ENCODE data around the gene TLE5. TPM values are rescaled to one million over a fixed set of nuclear protein-coding genes. Genes with fewer than 3 reads are reported as not detected.
A peak's percentile ranks its signal among the peaks of the same experiment; 100 is the strongest.

The TLE5 gene
- total RNA-seq, 1 experiment from 2014 or later: 360 TPM

DNA sequence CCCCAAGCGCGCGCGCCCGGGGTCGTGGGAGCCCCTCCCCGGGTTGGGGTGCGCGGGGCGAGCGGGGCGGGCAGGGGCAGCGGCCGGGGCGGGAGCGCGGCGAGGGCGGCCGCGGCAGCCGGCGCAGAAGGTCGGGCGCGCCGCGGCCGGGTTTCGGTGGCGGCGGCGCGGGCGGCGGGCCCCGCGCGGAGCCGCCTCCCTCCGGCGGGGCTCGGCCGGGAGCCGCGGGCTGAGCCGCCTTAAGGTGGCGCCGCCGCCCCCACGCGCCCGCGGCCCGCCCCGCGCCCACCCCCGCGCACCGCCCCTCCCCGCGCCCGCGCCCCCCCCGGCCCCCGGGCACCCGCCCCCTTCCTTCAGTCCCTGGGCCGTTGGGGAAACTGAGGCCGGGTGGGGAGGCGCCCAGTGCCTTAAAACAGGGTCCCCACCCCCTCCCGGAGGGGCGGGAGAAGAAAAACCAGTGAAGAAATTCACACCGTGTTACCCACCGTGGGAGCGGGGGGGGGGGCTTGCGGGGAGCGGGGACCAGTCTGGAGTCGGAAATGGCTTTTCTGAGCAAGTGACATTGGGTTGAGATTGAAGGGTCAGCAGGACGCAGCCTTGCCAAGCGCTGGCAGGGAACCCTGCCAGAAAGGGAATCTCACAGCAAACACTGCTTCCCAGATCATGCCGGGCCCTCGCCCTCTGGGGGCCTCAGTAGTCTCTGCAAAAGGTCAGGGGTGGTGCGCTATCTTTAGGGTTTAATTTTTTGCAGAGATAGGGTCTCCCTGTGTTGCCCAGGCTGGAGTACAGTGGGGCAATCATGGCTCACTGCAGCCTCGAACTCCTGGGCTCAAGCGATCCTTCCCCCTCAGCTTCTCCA, 33.0 kb downstream of the TLE5 start, which contains the start of gene TLE2:
Gene TLE2, minus strand, starts transcription at position 216 of the 859 bp plus-strand sequence. CDS start 376 bp downstream, outside the sequence.
- peaks cover 6% of the 10 kb centered on the region for H3K27me3 ChIP-seq (replicated peaks; ENCODE audit: insufficient read depth, low read depth, low read length, poor library complexity)
- H3K36me3 ChIP-seq (ENCODE audit: insufficient read depth, low read length, poor library complexity, severe bottlenecking): no peaks in the 10 kb centered on the region
- H3K9me3 ChIP-seq (ENCODE audit: low read depth, low read length, poor library complexity, severe bottlenecking): no peaks in the 10 kb centered on the region
- DNase-seq (ENCODE audit: low spot score): no peak
- TF ChIP-seq EZH2 (IDR thresholded peaks at IDR 0.05; ENCODE audit: borderline replicate concordance, low read depth, low read length, poor library complexity, severe bottlenecking): no peak
- TF ChIP-seq, protein P1, sequence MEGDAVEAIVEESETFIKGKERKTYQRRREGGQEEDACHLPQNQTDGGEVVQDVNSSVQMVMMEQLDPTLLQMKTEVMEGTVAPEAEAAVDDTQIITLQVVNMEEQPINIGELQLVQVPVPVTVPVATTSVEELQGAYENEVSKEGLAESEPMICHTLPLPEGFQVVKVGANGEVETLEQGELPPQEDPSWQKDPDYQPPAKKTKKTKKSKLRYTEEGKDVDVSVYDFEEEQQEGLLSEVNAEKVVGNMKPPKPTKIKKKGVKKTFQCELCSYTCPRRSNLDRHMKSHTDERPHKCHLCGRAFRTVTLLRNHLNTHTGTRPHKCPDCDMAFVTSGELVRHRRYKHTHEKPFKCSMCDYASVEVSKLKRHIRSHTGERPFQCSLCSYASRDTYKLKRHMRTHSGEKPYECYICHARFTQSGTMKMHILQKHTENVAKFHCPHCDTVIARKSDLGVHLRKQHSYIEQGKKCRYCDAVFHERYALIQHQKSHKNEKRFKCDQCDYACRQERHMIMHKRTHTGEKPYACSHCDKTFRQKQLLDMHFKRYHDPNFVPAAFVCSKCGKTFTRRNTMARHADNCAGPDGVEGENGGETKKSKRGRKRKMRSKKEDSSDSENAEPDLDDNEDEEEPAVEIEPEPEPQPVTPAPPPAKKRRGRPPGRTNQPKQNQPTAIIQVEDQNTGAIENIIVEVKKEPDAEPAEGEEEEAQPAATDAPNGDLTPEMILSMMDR (conservative IDR thresholded peaks at IDR 0.05; ENCODE audit: low read depth, low read length): no peak
- intact Hi-C loops (cut with micrococcal nuclease; ENCODE audit: unreplicated experiment): no loop called here
- ChIA-PET POLR2A (ENCODE audit: low non-redundant PET) (no interaction called here), CTCF (interaction anchor here (0.6 kb wide), 1 partner anchor 522 kb away, joined by 5 read pairs; no protein-coding TSS in a partner anchor)
- H3K4me1 ChIP-seq (ENCODE audit: insufficient read depth, low read length, poor library complexity, severe bottlenecking): peaks cover 7% of the 10 kb centered on the region
- no TSS peak for BruUV-seq (replicated peaks)
- no peak within 1 kb of the TSS for H3K27ac ChIP-seq (ENCODE audit: low read depth, low read length, poor library complexity, severe bottlenecking)
- peak within 1 kb of the TSS; percentile 67 for H3K4me3 ChIP-seq (ENCODE audit: low read depth, low read length, poor library complexity, severe bottlenecking)

DNA sequence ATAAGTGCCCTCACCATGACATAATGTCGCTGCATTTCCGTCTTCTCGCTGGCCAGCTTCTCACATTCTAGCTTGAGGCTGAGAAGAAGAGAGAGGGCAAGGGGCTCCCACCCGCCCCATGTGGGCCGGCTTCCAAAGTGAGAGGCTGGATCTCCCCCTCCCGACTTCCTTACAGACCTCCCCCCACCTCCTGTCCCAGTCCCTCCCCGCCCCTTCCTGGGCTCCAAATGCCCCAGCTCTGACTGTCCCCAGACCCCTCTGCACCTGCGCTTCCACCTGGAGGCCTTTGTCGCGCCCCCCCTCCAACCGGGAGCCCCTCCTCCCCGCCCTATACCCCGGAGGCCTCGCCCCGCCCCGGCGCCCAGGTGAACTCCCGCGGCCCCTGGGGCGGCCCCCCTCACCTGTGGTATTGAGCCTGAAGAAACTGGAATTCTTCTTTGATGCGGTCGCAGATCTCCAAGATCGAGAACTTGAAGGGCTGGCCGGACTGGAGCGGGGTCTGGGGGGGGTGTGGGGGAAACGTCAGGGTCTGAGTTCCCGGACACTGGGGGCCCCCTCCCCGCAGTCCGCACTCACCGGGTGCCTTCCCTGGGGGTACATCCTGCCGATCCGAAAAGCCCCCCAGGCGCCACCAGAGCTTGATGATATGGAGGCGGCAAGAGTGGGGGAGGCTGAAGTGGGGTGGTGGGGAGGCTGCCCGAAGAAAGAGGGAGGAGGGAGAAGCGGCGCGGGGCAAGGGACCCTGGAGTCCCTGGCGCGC, 33.8 kb downstream of the TLE5 start:
- Histone ChIP-seq H3K4me3 (ENCODE audit: low read depth, low read length, poor library complexity, severe bottlenecking) (peak overlapping the region; percentile 67), H3K27ac (ENCODE audit: low read depth, low read length, poor library complexity, severe bottlenecking) (no peak overlapping the region), H3K4me1 (ENCODE audit: insufficient read depth, low read length, poor library complexity, severe bottlenecking) (peaks cover 6% of the 10 kb centered on the region), H3K36me3 (ENCODE audit: insufficient read depth, low read length, poor library complexity, severe bottlenecking) (no peaks in the 10 kb centered on the region), H3K27me3 (replicated peaks; ENCODE audit: insufficient read depth, low read depth, low read length, poor library complexity) (peaks cover 6% of the 10 kb centered on the region), H3K9me3 (ENCODE audit: low read depth, low read length, poor library complexity, severe bottlenecking) (no peaks in the 10 kb centered on the region)
- no TSS peak for BruUV-seq (replicated peaks)
- TF ChIP-seq, protein P1 (conservative IDR thresholded peaks at IDR 0.05; ENCODE audit: low read depth, low read length): no peak
- no peak for TF ChIP-seq EZH2 (IDR thresholded peaks at IDR 0.05; ENCODE audit: borderline replicate concordance, low read depth, low read length, poor library complexity, severe bottlenecking)
- intact Hi-C loops (cut with micrococcal nuclease; ENCODE audit: unreplicated experiment): no loop called here
- no peak for DNase-seq (ENCODE audit: low spot score)
- POLR2A ChIA-PET (ENCODE audit: low non-redundant PET): no interaction called here
- CTCF ChIA-PET: interaction anchor here (0.6 kb wide), 1 partner anchor 114 kb away, joined by 4 read pairs; no protein-coding TSS in a partner anchor

DNA sequence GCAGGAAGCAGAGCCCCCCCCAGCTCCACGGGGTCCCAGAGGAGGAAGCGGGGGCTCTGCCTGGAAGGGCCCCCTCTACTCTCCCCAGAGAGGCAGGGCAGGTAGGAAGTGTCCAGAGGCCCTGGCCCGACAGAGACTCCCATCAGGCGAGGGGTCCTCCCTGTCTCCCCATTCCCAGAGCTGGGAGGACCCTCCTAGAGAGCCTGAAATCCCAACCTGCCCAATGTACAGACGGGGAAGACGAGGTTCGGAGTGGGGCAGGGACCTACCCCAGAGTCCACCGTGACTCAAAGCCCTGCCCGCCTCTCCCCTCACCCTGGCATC, 34.4 kb downstream of the TLE5 start:
- H3K27ac ChIP-seq (ENCODE audit: low read depth, low read length, poor library complexity, severe bottlenecking): no peak overlapping the region
- intact Hi-C loops (cut with micrococcal nuclease; ENCODE audit: unreplicated experiment): no loop called here
- TF ChIP-seq EZH2 (IDR thresholded peaks at IDR 0.05; ENCODE audit: borderline replicate concordance, low read depth, low read length, poor library complexity, severe bottlenecking): no peak
- TF ChIP-seq, protein P1 (conservative IDR thresholded peaks at IDR 0.05; ENCODE audit: low read depth, low read length): no peak
- ChIA-PET CTCF (no interaction called here), POLR2A (ENCODE audit: low non-redundant PET) (no interaction called here)
- no peaks in the 10 kb centered on the region for H3K9me3 ChIP-seq (ENCODE audit: low read depth, low read length, poor library complexity, severe bottlenecking)
- H3K27me3 ChIP-seq (replicated peaks; ENCODE audit: insufficient read depth, low read depth, low read length, poor library complexity): peaks cover 6% of the 10 kb centered on the region
- peaks cover 6% of the 10 kb centered on the region for H3K4me1 ChIP-seq (ENCODE audit: insufficient read depth, low read length, poor library complexity, severe bottlenecking)
- DNase-seq (ENCODE audit: low spot score): no peak
- H3K36me3 ChIP-seq (ENCODE audit: insufficient read depth, low read length, poor library complexity, severe bottlenecking): no peaks in the 10 kb centered on the region
- no TSS peak for BruUV-seq (replicated peaks)
- H3K4me3 ChIP-seq (ENCODE audit: low read depth, low read length, poor library complexity, severe bottlenecking): peak overlapping the region; percentile 67

Data from A673 (cell line).